RWPE2 (cell line): Measurements from ENCODE around the gene LDB3.

ENCODE experiments used
- ATAC-seq: fragments of 200-7000 bp; cut with Tn5 transposase; 3 replicates; pipeline ENCODE4 v1.9.1; 2021; ENCODE audit warnings: low read depth
- DNase-seq: peaks from one replicate; pipeline ENCODE4 v3.0.0-alpha.2; 2020; ENCODE audit warnings: low spot score
- H3K27ac ChIP-seq: fragments of 450-650 bp; 2 replicates; pipeline ENCODE4 v1.5.1; 2017; ENCODE audit warnings: mild to moderate bottlenecking; ENCODE audit not compliant: poor library complexity, severe bottlenecking
- H3K27me3 ChIP-seq: fragments of 250-450 bp; sonication (Bioruptor Pico); 2 replicates; pipeline ENCODE4 v1.5.1; 2021; ENCODE audit warnings: mild to moderate bottlenecking, moderate library complexity; ENCODE audit not compliant: insufficient read depth, poor library complexity, severe bottlenecking
- H3K36me3 ChIP-seq: fragments of 250-450 bp; sonication (Bioruptor Pico); 2 replicates; pipeline ENCODE4 v1.5.1; 2020; ENCODE audit warnings: low read depth, mild to moderate bottlenecking, moderate library complexity
- H3K4me1 ChIP-seq: fragments of 250-450 bp; sonication (Bioruptor Pico); 2 replicates; pipeline ENCODE4 v1.5.1; 2021; ENCODE audit warnings: mild to moderate bottlenecking, moderate library complexity; ENCODE audit not compliant: insufficient read depth, poor library complexity, severe bottlenecking
- H3K4me3 ChIP-seq: fragments of 250-450 bp; sonication (Bioruptor Pico); 2 replicates; pipeline ENCODE4 v1.5.1; 2021; ENCODE audit warnings: mild to moderate bottlenecking, moderate library complexity; ENCODE audit not compliant: severe bottlenecking
- H3K9me3 ChIP-seq: fragments of 250-450 bp; sonication (Bioruptor Pico); 2 replicates; pipeline ENCODE4 v1.5.1; 2021; ENCODE audit warnings: mild to moderate bottlenecking, moderate library complexity; ENCODE audit not compliant: severe bottlenecking
- CTCF ChIP-seq: fragments of 450-650 bp; IDR thresholded peaks from one replicate; pipeline ENCODE4 v1.5.1; 2017; ENCODE audit warnings: mild to moderate bottlenecking, moderate library complexity; ENCODE audit not compliant: poor library complexity, severe bottlenecking

Gene LDB3

GRCh38 chr10:86756511-86757112 lies 88.3 kb downstream of the LDB3 start, which contains the start of gene BMPR1A:
BMPR1A (plus strand) TSS chr10:86756619; CDS start chr10:86876019, 119,400 bp downstream.
- TF ChIP-seq CTCF, result no peak
- Histone ChIP-seq H3K9me3 (no peaks in the 10 kb centered on the region), H3K36me3 (no peaks in the 10 kb centered on the region), H3K27ac (peak within 1 kb of the TSS; percentile 72), H3K4me1 (peaks cover 12% of the 10 kb centered on the region), H3K4me3 (peak within 1 kb of the TSS; percentile 72), H3K27me3 (no peaks in the 10 kb centered on the region)
- ATAC-seq, result peak; percentile 53
- DNase-seq, result no peak

DNA sequence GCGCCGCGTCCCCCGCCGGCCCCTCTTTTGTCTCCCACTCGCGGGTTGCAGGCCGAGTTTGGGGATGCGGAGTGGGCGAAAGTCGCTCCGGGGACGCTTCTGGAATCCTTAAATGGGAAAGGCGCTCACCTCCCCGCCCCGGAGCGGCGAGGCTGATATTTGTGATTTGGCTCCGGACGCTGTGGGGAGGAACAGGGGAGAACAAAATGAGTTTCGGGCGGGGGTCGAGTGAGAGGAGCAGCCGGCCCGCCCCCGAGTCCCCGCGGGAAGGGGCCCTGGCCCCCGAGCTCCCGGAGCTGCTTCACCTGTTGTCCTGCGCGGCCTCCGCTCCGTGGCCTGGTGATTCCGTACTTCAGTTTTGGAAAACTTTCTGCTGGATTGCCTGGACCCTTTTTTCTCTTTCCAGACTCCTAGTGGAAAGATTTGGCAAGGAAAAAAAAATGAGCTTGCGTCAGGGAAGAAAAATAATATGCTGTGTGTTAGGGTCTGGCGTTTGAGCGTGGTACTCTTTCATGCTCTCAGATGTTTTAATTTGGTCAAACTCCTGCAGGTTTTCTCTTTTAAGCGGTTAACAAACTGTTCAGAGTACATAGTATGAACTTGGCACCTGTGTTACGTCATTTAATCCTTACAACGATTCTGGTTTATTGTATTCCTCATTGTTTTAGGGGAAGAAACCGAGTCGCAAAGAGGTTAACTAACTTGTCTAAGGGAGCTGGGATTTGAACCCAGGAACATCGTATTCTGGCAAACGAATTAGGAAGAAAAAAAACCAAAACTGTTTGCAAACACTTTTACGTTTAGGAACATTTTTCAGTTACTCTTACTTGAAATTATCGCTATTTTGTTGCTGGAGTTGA lies 89.0 kb downstream of the LDB3 start:
- Histone ChIP-seq H3K27ac (peak overlapping the region; percentile 72), H3K4me3 (peak overlapping the region; percentile 72), H3K36me3 (no peaks in the 10 kb centered on the region), H3K27me3 (no peaks in the 10 kb centered on the region), H3K4me1 (peaks cover 12% of the 10 kb centered on the region), H3K9me3 (no peaks in the 10 kb centered on the region)
- TF ChIP-seq CTCF, result peak; percentile 19
- DNase-seq (no peak), ATAC-seq (peak; percentile 3; the same call in 1 of the 3 replicates)

- TF ChIP-seq CTCF, result no peak
- Histone ChIP-seq H3K4me3 (peak overlapping the region; percentile 72), H3K27ac (peak overlapping the region; percentile 72), H3K4me1 (peaks cover 12% of the 10 kb centered on the region), H3K9me3 (no peaks in the 10 kb centered on the region), H3K36me3 (no peaks in the 10 kb centered on the region), H3K27me3 (no peaks in the 10 kb centered on the region)
- ATAC-seq, result no peak
- DNase-seq, result no peak
Observed at GRCh38 chr10:86758189-86759072, 90.1 kb downstream of the LDB3 start.

DNA sequence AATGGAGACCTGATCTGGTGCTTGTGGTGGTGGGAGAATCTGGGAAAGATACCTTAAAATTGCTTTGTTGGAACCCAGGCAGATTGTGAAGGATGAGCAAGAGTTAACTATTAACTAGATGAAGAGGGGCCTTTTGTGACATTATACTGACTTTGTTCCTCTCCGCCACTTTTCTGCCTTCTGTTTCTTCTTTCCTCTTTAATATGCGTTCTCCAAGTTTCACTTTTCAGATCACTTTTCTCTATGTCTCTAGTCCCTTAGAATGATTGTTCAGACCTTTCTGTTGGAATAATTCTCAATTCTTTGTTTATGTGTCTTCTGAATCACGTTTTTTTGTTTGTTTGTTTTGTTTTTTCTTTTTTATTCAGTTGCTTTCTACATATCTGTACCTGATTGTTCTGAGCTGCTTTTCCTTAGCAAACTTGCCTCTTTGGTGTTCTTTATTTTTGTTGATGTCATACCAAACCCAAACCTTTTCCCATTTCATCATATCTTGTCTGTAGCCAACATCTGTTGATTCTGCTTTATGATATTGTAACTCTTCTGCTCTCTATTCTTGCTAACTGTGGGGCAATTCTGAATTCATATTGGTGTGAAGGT lies 90.9 kb downstream of the LDB3 start:
- TF ChIP-seq CTCF, result no peak
- H3K27me3 ChIP-seq, result no peaks in the 10 kb centered on the region
- no peaks in the 10 kb centered on the region for H3K9me3 ChIP-seq
- no peaks in the 10 kb centered on the region for H3K36me3 ChIP-seq
- H3K4me1 ChIP-seq, result peaks cover 8% of the 10 kb centered on the region
- H3K4me3 ChIP-seq, result peak overlapping the region; percentile 72
- no peak overlapping the region for H3K27ac ChIP-seq
- DNase-seq, result no peak
- no peak for ATAC-seq
